GM21526 (cell line): Measurements from ENCODE around the gene SMLR1.
A peak's percentile ranks its signal among the peaks of the same experiment; 100 is the strongest.

Experiments used
- ATAC-seq: cut with Tn5 transposase; IDR thresholded peaks from one replicate; pipeline ENCODE4 v1.9.1; 2021; ENCODE audit warnings: moderate library complexity; ENCODE audit not compliant: unreplicated experiment, low FRiP score

Gene SMLR1

GRCh38 chr6:130849594-130849993 is 22.4 kb downstream of the SMLR1 start:
- ATAC-seq, result no peak

DNA sequence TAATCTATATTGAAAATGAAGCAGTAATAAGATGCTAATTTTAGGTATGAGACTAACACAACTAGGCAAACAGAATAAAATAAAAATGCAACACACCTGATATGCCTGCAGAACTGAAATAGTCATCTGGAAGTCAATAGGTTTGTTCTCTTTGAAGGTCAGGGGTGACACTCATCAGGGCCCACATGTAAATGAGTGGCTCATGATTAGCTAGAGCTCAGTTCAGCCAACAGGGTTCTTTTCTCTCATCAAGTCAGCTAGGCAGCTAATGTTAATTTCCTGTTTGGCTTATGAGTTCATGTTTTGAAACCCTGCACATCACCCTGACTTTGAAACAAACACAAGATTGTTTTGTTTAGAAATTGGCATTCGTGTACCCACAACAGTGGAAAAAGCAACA is 23.8 kb downstream of the SMLR1 start:
- no peak for ATAC-seq

DNA sequence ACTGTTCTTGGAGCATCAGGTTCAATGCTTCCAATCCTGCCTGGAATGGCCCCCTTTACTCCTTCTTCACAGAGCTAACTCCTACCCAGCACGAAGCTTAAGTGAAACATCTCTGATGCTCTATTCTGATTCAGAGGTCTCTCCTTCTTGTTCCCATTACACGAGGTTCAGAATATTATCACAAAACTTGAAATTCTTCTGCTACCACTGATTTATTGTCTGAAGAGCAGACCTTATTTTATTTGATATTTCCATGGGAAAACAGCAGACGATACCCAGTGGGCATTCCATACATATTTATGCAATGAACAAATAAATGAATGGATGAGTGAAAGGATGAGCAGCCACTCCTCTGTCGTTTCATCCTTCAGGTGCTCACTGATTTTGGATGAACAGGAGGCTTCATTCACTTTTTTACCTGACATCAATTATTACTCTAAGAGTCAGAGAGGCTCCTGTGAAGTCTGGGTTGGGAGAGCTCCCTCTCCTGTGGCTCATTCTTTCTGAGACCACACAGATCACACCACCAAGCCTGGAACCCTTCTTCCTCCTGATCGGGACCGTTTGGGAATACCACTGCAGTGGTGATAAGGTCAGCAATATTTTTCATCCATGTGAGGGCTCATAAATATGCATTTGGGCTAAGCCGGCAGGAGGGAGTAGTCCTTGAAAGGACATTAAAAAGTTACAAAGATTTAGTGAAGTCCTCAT is 25.8 kb downstream of the SMLR1 start:
- no peak for ATAC-seq

DNA sequence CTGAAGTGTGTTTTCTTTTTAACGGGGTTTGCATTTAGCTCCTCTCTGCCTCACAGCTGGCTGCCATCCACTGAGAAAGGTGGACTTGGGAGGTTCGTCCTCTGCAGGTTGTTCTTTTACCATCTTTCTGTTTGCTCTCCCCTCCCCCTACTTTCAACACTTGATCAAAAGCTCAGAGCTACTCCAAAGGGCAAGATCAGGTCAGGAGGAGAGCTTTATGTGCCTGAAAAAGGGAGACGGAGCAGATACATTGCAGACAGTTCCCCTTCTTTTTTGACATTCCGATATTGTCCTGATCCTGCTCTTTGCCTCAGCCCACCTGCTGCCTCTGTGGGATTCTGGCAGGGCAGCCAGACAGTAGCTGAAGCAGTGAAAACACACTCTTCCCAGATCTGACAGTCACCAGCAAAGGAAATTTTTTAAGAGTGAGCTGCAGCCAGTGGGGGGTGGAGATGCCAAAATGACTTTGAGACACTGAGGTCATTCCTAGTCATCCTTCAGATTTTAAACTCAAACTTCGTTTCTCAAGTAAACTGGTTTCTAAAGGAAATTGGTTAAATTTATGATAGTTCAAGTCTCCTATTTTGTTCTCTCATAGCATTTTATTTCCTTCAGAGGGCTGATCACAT is 26.5 kb downstream of the SMLR1 start:
- ATAC-seq, result no peak

GRCh38 chr6:130858054-130858453 is 30.8 kb downstream of the SMLR1 start:
- ATAC-seq, result no peak

- ATAC-seq, result no peak
These were observed 31.4 kb downstream of the SMLR1 start for GRCh38 chr6:130858498-130859160.

DNA sequence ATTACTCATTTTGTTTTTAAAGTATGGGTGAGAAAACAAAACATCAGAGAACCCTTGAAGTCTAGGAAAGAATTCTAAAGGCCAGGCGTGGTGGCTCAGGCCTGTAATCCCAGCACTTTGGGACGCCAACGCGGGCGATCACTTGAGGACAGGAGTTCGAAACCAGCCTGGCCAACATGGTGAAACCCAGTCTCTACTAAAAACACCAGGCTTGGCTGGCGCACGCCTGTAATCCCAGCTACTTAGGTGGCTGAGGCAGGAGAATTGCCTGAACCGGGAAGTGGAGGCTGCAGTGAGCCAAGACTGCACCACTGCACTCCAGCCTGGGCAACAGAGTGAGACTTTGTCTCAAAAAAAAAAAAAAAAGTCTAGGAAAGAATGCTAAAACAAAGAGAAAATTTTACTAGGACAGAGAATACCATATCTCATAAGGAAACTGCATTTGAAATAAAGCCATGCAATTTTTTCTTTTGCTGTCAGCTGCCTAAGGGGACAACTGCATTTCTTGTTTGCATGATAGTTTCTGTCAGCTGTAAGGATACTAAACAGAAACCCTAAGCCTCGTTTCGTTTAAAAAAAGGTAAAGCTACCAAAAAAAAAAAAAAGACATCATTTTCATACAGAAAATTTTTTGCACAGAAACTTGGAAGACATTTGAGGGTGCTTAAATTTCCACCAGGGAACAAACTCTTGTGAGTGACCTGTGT is 32.1 kb downstream of the SMLR1 start:
- ATAC-seq, result peak; percentile 58

- ATAC-seq, result no peak
These were observed 35.2 kb downstream of the SMLR1 start for GRCh38 chr6:130862370-130862769.

DNA sequence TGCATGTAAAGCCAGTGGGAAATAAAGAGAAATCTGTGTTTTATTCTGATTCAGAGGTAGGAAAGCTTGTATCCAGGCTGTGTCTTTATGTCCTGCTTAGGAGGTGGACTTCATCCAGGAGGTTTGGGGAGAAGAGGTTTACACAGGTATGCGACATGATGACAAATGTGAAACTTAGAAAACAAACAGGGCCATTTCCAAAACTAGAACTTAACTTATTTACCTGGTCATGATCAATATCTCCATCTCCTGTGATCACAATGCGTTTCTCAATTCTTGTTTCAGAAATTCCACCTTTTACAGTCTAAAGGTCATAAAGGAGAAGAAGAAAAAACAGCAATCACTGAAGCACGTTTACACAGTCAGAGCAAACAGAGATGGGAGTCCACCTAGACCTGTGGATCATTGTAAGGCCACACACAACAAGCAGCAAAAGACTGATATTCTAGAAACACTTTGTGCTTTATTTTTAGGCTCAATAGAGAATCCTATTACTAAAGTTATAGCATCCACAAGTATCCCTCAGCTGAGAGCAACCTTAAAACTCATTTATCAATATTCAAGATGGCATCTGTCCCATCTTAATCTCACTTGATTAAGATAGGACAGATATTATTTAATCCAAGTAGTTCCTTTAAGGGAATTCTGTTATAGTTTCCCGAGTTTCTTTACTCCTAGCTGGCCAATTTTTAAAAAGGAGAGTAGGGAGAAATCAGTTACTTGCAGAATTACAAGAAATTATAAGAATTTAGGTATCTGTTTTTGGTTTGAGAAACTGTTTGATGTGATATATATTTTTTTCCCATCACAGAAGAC is 36.4 kb downstream of the SMLR1 start:
- no peak for ATAC-seq

DNA sequence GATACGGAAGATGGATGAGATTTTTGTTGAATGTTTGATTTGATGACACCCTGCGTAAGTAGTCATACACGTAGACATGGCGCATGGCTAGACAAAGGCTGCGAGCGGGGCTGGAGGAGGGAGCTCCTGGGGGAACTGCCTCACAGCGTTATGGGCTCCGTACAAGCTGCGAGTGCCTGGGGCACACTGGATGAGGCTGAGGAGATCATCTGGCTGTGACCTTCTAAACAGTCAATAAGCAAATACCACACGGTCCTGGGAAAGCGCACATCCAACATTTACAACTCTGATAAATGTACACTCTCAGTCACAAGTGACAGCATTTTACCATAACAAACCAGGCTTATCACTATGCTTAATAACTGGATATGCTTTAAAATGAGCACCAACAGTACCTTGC is 37.1 kb downstream of the SMLR1 start:
- ATAC-seq, result no peak

DNA sequence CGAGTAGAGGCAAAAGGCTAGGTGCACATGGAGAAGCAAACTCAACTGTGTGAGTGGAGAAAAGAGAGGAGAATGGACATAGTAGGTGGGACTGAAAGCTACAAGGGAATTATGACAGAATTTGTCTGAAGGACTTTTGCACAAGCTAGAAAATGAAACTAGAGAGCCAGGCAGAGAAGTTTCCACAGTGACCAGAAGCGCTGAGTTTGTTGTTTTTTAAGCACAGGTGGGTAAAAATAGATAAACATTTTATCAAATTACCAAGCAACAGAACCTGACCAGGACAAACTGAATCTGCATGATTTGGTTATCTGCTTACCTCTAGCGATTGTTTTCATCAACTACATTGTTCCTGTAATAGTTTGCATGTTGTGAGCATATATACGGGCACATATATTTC is 38.6 kb downstream of the SMLR1 start:
- ATAC-seq, result no peak

DNA sequence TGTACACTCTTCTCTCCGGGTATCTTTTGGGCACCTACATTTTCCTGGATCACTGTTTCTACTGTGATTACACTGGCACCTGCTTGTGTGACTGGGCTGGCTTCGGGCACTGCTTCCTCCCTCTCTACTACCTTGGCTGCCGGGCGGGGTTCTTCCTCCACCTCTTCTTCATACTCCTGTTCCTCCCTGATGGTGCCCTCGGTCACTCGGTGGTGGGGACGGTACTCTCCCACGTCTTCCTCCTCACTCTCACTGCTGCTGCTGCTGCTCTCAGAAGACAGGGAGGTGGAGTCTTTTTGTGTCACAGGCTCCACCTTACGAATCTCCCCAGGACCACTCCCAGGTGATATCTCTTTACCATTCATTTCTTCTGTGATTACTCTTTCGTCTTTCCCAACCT is 42.5 kb downstream of the SMLR1 start:
- ATAC-seq, result no peak

GRCh38 chr6:130870179-130870880 is 43.1 kb downstream of the SMLR1 start:
- ATAC-seq, result no peak

GRCh38 chr6:130872250-130873095 is 45.3 kb downstream of the SMLR1 start:
- ATAC-seq, result peak; percentile 69

GRCh38 chr6:130873746-130874145 is 46.5 kb downstream of the SMLR1 start:
- ATAC-seq, result no peak

DNA sequence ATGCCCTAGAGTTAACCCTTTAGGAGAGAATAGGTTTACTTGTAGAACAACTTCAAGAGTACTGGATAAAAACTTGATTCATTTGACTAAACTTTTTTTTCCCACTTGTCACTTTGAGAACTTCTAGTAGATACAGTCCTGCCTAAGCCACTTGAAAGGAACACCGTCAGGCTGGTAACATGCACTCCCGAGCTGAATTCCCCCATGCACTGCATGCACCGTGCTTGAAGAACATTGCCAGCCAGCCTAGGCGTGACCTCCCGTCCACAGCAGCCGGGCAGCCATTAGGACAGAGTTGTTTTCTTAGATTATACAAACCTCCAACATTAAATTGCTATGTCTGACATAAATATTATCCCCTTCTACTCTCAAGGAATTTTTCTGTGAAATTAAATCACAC is 52.6 kb downstream of the SMLR1 start:
- no peak for ATAC-seq

- ATAC-seq, result no peak
These were observed 55.2 kb downstream of the SMLR1 start for GRCh38 chr6:130882370-130882769.

DNA sequence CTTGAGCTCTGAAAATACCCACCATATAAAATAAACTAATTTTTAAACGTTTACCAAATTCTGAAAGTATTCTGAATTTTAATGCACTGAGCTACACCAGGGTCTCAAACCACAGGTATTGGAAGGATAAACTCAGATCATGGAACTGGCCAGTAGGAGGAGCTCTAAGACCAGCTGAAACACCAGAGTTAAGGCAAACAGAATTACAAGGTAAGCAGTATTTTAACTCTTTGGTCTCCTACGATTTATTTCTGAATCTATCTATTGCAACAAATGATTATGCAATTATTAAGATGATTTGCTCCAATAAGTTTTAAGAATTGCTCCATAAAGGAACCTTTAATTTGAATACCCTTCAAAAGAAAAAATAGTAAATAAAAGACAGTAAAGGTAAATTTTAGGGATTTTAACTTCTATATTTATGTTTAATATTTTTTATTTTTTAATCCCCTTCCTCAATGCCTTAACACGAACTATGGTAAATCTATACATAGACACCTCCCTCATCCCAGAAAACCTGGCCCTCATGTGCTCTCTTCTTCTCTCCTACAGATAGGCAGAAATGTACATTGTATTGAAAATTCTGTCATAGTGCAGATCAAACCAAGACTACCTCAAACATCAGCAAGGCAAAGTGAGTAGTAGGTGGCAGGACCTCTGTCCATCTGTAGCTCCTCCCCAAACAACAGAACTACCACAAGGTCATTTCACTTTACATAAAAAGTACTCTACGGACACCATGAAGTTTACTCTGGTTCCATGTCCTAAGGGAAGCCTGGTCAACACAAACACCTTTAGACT is 58.4 kb downstream of the SMLR1 start:
- peak; percentile 97 for ATAC-seq
